ENCODE data around the gene POU4F3.
"Not testable (repeated sequence)": the region's sequence is repeated elsewhere in the genome, so short reads cannot be mapped to it uniquely, and the experiment has no call there.

The POU4F3 gene

GRCh38 chr5:146338774-146339714 is at the start of gene POU4F3:
POU4F3 (plus strand) TSS chr5:146338839; CDS start chr5:146339113, 274 bp downstream.
- DNase-seq, result no peak

GRCh38 chr5:146290318-146290717 is 48.3 kb upstream of the POU4F3 start:
- no peak for DNase-seq

GRCh38 chr5:146291421-146292074 is 47.1 kb upstream of the POU4F3 start:
- DNase-seq, result peak; percentile 72

- DNase-seq, result no peak
These were observed 42.4 kb upstream of the POU4F3 start for GRCh38 chr5:146296245-146296644.

GRCh38 chr5:146298920-146299319 is 39.7 kb upstream of the POU4F3 start:
- not testable (repeated sequence) for DNase-seq

GRCh38 chr5:146301626-146302025 is 37.0 kb upstream of the POU4F3 start:
- DNase-seq, result no peak

- DNase-seq, result no peak
These were observed 36.2 kb upstream of the POU4F3 start for GRCh38 chr5:146302406-146302805.

GRCh38 chr5:146306838-146307237 is 31.8 kb upstream of the POU4F3 start:
- no peak for DNase-seq

- no peak for DNase-seq
These were observed 30.8 kb upstream of the POU4F3 start for GRCh38 chr5:146307796-146308195.

GRCh38 chr5:146310540-146310939 is 28.1 kb upstream of the POU4F3 start:
- no peak for DNase-seq

- no peak for DNase-seq
These were observed 27.4 kb upstream of the POU4F3 start for GRCh38 chr5:146311278-146311677.

- DNase-seq, result peak; percentile 28
These were observed 25.6 kb upstream of the POU4F3 start for GRCh38 chr5:146313027-146313426.

GRCh38 chr5:146321571-146321970 is 17.1 kb upstream of the POU4F3 start:
- no peak for DNase-seq

GRCh38 chr5:146327257-146327870 is 11.3 kb upstream of the POU4F3 start:
- DNase-seq, result no peak

GRCh38 chr5:146327989-146328388 is 10.7 kb upstream of the POU4F3 start:
- DNase-seq, result no peak

- no peak for DNase-seq
These were observed 8.9 kb upstream of the POU4F3 start for GRCh38 chr5:146329697-146330096.

- no peak for DNase-seq
These were observed 7.2 kb upstream of the POU4F3 start for GRCh38 chr5:146331423-146331822.

GRCh38 chr5:146334074-146334533 is 4.5 kb upstream of the POU4F3 start:
- DNase-seq, result no peak

GRCh38 chr5:146336197-146336596 is 2.4 kb upstream of the POU4F3 start:
- DNase-seq, result no peak

GRCh38 chr5:146337264-146337904 is 1.3 kb upstream of the POU4F3 start:
- no peak for DNase-seq

- no peak for DNase-seq
These were observed 711 bp upstream of the POU4F3 start for GRCh38 chr5:146337928-146338327.

GRCh38 chr5:146339715-146340259 is 1.1 kb downstream of the POU4F3 start:
- DNase-seq, result no peak
